NCI-H187 treated with DMSO at 0.1 percent for 48 hours (cell line): ENCODE data around the gene CAMK2D.

Experiments
- DNase-seq: peaks from one replicate; lab custom pipeline; 2025; lab: John Stamatoyannopoulos, UW

The CAMK2D gene

GRCh38 chr4:113524096-113524495 lies 237.4 kb downstream of the CAMK2D start:
- no peak for DNase-seq

DNA sequence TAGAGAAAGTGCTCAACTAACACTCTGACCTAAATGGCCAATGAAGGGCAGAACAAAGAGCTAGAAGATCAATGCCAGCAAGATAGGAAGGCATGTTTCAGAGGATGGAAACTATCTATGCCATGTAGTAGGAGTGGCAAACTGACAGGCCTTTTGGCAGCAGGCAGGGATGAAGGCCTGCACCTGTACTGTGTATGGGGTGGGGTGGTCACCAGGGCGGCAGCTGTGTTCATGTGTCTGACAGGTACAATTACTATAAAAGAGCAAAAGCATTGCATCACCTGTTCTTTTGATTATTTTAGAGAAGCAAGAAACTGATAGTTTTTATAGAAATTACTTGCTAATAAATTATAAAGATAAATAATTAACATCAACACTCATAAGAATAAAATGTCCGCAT lies 239.1 kb downstream of the CAMK2D start:
- DNase-seq = no peak

DNA sequence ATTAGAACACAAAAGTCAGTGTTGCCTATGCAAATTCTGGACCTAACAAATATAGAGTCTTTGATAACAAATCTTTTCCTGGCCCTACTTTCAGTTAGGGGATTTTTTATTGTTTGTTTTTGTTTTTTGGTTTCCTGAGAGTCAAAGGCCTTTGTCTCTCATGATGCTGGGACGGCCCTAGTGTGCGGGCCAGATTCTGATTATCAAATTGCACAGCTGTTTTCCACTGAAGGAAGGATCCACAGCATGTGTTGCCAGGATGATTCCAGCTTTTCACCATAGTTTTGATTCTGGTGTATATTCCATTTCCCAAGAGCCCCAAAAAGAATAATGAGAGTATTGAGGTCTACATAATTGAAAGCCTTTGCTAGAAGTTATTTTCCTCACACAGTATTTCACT lies 248.2 kb downstream of the CAMK2D start:
- no peak for DNase-seq

GRCh38 chr4:113512880-113513279 lies 248.7 kb downstream of the CAMK2D start:
- DNase-seq = no peak

- DNase-seq = no peak
These were observed 249.6 kb downstream of the CAMK2D start for GRCh38 chr4:113511944-113512343.

GRCh38 chr4:113509851-113510250 lies 251.7 kb downstream of the CAMK2D start:
- no peak for DNase-seq

- DNase-seq = no peak
These were observed 256.5 kb downstream of the CAMK2D start for GRCh38 chr4:113505044-113505443.

- DNase-seq = no peak
These were observed 257.1 kb downstream of the CAMK2D start for GRCh38 chr4:113504422-113504821.

DNA sequence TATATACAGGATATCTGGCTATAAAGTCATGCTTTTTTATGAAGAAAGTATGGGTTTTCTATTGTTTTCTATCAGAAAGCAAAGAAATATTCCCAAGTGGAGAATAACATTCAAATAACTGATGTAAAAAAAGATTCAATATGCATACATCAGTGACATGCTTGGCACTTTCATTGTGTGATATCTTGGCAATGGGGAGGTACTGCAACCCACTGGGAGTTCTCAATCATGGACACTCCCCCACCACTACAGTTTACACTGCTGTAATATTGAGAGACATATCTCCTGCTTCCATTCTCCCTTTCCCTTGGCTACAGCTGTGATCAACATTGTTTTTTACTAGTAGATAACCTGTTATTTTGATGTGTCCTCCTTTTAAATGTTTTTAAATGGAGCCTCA lies 257.8 kb downstream of the CAMK2D start:
- no peak for DNase-seq

DNA sequence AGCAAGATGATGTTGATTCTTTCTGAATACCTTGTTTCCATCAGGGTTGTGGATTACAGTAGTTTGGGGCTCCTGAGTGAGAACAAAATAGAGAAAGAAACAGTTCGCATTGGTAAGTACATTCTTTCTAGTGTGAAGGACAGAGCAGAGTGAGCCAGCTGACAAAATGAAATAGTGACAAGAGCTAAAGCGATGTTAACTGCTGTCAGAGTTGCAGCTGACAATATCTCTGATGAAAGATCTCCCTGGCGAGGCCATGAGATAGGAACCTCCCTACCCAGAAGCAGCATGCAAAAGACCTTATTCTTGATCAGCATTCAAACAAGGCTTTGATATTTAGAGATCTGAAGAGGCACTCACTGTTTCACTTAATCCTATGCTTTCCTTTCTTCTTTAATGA lies 258.6 kb downstream of the CAMK2D start:
- no peak for DNase-seq

- DNase-seq = no peak
These were observed 259.1 kb downstream of the CAMK2D start for GRCh38 chr4:113502476-113502875.

GRCh38 chr4:113500424-113500823 lies 261.1 kb downstream of the CAMK2D start:
- no peak for DNase-seq

DNA sequence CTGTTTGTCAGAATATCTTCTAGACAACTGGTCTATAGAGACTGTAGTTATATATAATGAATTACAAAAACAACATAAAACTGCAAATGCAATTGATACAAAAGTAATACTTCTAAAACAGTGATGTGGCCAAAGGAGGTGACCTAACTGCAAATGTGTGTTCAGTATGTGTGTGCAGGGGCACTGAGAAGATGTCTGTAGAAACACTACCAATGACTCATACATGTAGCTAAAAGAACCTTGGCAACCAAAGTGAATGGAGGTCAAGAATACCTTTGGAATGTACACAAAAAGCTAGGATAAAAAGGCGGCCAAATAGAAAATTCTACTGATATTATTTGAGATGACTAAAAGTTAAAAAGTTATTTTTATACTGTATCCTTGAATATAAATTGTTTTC lies 261.8 kb downstream of the CAMK2D start:
- no peak for DNase-seq

DNA sequence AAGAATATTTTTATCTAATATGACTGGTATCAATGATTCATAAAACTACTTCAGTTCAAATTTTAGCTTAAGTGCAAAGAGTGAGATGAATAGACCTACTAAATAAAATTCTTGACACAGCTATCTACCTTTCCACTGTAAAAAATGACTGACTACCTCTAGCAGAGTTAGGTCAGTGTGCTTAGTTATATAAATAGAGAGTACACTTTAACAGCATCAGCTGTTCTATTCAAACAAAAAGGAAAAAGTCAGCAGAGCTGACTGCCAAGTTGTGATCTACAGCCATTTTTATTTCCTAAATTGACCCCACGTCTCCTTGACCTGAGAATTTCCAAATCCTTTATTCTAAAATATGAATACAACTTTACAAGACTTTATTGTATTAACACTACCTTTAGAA lies 262.4 kb downstream of the CAMK2D start:
- DNase-seq = no peak

- DNase-seq = no peak
These were observed 264.2 kb downstream of the CAMK2D start for GRCh38 chr4:113497154-113497884.

DNA sequence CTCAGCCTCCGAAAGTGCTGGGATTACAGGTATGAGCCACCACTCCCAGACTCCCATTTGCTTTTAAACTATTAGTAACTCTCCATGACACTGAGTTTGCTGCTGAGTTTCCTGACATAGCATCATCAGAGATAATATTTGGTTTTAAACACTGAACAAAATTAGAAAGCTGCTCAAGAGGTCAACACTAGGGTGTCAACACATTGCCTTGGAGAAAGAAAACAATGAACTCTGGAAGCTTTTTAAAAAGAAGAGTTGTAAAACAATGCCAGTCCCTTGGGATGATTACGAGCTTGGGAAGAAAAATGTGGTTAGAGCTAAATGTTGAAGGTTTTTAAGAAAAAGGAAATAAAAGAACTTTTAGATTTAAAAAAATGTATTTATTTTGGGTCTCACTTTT lies 264.8 kb downstream of the CAMK2D start:
- DNase-seq = no peak

DNA sequence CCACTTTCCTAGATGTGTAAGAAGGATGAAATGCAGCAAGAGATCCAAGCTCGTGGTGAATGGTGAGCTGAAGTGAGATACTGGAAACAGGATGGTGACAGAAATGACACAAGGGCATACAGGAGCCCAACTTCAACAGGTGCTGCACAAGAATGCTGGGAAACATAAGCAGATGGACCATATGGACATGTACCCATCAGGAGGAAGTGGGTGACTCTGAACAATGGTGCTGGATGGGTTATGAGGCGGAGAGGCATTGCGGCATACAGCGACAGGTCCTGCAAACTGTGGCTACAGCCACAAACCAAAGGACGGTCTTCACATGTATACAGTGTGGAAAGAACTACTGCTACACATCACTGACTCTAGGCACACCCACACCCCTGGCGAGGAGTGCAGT lies 265.7 kb downstream of the CAMK2D start:
- DNase-seq = no peak

DNA sequence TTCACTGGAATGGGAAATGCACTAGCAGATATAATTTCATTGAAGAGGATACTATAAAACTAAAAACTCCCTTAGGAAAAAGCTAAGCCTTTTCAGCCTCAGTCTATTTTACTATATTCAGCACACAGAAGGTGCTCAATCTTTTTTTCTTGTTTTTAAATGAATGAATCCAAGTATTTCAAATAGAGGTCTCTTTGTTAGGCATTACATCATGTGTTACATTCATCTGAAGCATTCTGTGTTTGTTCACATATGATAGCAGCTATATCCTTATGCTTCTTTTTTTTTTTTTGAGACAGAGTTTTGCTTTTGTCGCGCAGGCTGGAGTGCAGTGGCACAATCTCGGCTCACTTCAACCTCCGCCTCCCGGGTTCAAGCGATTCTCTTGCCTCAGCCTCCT lies 278.4 kb downstream of the CAMK2D start:
- no peak for DNase-seq

DNA sequence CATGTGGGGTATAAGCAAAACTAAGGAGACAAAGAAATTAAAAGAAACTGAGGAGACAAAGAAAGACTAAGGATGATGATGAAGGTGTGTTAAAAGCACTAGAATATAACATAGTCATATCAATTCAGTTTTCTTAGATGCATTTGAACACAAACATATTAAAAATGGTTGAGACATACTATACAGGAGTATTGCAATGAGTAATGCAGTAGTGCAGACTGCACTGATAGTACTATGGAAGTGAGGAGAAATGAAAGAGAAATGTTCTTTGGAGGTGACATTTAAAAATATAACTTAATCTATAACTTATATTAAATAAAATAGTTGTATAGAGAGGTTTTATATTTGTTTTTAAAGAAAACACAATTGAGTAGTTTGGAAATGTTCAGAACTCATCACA lies 279.2 kb downstream of the CAMK2D start:
- no peak for DNase-seq

GRCh38 chr4:113481820-113482219 lies 279.7 kb downstream of the CAMK2D start:
- no peak for DNase-seq

- no peak for DNase-seq
These were observed 281.4 kb downstream of the CAMK2D start for GRCh38 chr4:113480109-113480508.

DNA sequence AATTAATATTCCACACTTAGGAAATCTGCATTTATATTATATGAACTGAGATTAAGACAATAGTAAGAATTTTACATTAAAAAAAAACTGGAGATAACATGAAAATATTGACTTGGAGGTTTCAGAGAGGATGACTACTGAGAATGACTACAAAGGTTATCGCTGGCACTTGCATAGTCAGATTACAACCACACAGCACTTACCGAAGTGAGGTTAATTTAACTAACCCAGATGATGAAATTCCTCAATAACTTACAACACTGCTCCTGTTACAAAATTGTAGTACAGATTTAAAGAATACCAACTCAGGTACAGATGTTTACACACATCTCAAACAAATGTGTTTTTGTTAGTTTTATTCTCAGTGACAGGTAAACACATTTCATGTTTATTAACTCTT lies 283.5 kb downstream of the CAMK2D start:
- DNase-seq = no peak

DNA sequence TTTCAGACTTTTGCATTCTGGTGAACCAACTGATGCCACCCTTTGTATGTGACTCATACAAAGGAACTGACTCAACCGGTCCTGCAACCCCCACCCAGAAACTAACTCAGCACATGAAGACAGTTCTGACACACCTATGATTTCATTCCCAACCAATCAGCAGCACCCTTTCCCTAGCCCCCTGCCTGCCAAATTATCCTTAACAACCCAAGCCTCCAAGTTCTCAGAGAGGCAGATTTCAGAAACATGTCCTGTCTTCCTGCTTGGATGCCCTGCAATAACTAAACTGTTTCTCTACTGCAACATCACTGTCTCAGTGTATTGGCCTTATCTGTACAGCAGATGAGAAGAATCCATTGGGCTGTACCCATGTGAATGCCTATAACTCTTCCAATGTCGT lies 284.7 kb downstream of the CAMK2D start:
- DNase-seq = no peak

GRCh38 chr4:113474017-113474416 lies 287.5 kb downstream of the CAMK2D start:
- no peak for DNase-seq

DNA sequence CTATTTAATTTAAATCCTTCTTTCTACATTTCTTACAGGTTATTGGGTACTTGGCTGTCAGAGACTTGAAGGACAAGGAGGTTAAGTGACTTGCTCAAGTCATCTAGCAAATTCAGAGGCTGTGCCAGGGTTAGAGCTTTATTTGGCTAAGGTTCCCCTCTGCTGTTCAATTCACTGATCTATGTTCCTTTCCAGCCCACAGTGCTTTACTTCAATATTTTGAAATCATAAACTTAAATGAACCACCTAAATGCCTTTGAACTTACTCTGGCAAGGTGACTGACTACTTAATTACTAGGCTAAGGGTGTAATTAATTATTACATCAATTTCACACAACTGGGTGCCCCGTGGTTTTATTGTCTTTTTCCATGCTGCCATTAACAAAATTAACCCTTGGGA lies 288.7 kb downstream of the CAMK2D start:
- DNase-seq = no peak
